ENCODE data around the gene GPD1L. TPM values are rescaled to one million over a fixed set of nuclear protein-coding genes. Genes with fewer than 3 reads are reported as not detected.

GPD1L gene
- total RNA-seq, 1 donor from 2014 or later, result 11.2 TPM

GRCh38 chr3:32198714-32199113 lies 92.3 kb downstream of the GPD1L start:
- FAIRE-seq (no peak), DNase-seq (ENCODE audit: low read depth) (no peak)
- no peak overlapping the region for H3K4me3 Mint-ChIP-seq (ENCODE audit: unreplicated experiment)
- H4K20me1 ChIP-seq (ENCODE audit: insufficient read depth, low read length), result no peaks in the 10 kb centered on the region
- peaks cover 24% of the 10 kb centered on the region for H3K27me3 Mint-ChIP-seq (ENCODE audit: low read depth, unreplicated experiment)
- no peaks in the 10 kb centered on the region for H3K36me3 ChIP-seq (ENCODE audit: insufficient read depth, low read length)
- H3K9ac ChIP-seq (ENCODE audit: low read length), result no peak overlapping the region
- H3K4me2 ChIP-seq (ENCODE audit: low read length), result no peak overlapping the region
- TF ChIP-seq EZH2 (IDR thresholded peaks at IDR 0.05; ENCODE audit: insufficient read depth, low read length) (no peak), CTCF (IDR thresholded peaks at IDR 0.05; ENCODE audit: insufficient read depth, low read depth, low read length) (no peak)
- peaks cover 2% of the 10 kb centered on the region for H3K36me3 Mint-ChIP-seq (ENCODE audit: low read depth, unreplicated experiment)
- no peak overlapping the region for H2AFZ ChIP-seq (ENCODE audit: low read depth, low read length)
- no peaks in the 10 kb centered on the region for H3K4me1 Mint-ChIP-seq (ENCODE audit: low read depth, unreplicated experiment)
- no peak overlapping the region for H3K4me3 ChIP-seq (ENCODE audit: insufficient read depth, low read depth, low read length)
- no peaks in the 10 kb centered on the region for H3K27me3 ChIP-seq (ENCODE audit: insufficient read depth, low read length)
- H3K9me3 ChIP-seq (ENCODE audit: insufficient read depth, low read depth, low read length), result no peaks in the 10 kb centered on the region
- no peaks in the 10 kb centered on the region for H3K79me2 ChIP-seq (ENCODE audit: insufficient read depth, low read length)
- no peak overlapping the region for H3K27ac Mint-ChIP-seq (ENCODE audit: unreplicated experiment)
- H3K4me1 ChIP-seq (ENCODE audit: insufficient read depth, low read length), result no peaks in the 10 kb centered on the region
- no peak overlapping the region for H3K27ac ChIP-seq (ENCODE audit: low read depth, low read length)
- no peaks in the 10 kb centered on the region for H3K9me3 Mint-ChIP-seq (ENCODE audit: unreplicated experiment)

GRCh38 chr3:32200490-32200889 lies 94.1 kb downstream of the GPD1L start:
- TF ChIP-seq EZH2 (IDR thresholded peaks at IDR 0.05; ENCODE audit: insufficient read depth, low read length) (no peak), CTCF (IDR thresholded peaks at IDR 0.05; ENCODE audit: insufficient read depth, low read depth, low read length) (no peak)
- Histone ChIP-seq H3K4me3 (ENCODE audit: insufficient read depth, low read depth, low read length) (no peak overlapping the region), H3K27me3 (ENCODE audit: insufficient read depth, low read length) (no peaks in the 10 kb centered on the region), H3K9ac (ENCODE audit: low read length) (no peak overlapping the region), H3K4me1 (ENCODE audit: insufficient read depth, low read length) (no peaks in the 10 kb centered on the region), H3K27ac (ENCODE audit: low read depth, low read length) (no peak overlapping the region), H2AFZ (ENCODE audit: low read depth, low read length) (no peak overlapping the region), H3K4me2 (ENCODE audit: low read length) (no peak overlapping the region), H3K79me2 (ENCODE audit: insufficient read depth, low read length) (no peaks in the 10 kb centered on the region), H3K9me3 (ENCODE audit: insufficient read depth, low read depth, low read length) (no peaks in the 10 kb centered on the region), H3K36me3 (ENCODE audit: insufficient read depth, low read length) (no peaks in the 10 kb centered on the region), H4K20me1 (ENCODE audit: insufficient read depth, low read length) (no peaks in the 10 kb centered on the region)
- peaks cover 24% of the 10 kb centered on the region for H3K27me3 Mint-ChIP-seq (ENCODE audit: low read depth, unreplicated experiment)
- no peaks in the 10 kb centered on the region for H3K9me3 Mint-ChIP-seq (ENCODE audit: unreplicated experiment)
- H3K4me1 Mint-ChIP-seq (ENCODE audit: low read depth, unreplicated experiment), result peaks cover 3% of the 10 kb centered on the region
- H3K4me3 Mint-ChIP-seq (ENCODE audit: unreplicated experiment), result no peak overlapping the region
- FAIRE-seq (no peak), DNase-seq (ENCODE audit: low read depth) (no peak)
- no peak overlapping the region for H3K27ac Mint-ChIP-seq (ENCODE audit: unreplicated experiment)
- H3K36me3 Mint-ChIP-seq (ENCODE audit: low read depth, unreplicated experiment), result peaks cover 2% of the 10 kb centered on the region

- no peak overlapping the region for H3K4me3 ChIP-seq (ENCODE audit: insufficient read depth, low read depth, low read length)
- Mint-ChIP-seq H3K27me3 (ENCODE audit: low read depth, unreplicated experiment) (peaks cover 24% of the 10 kb centered on the region), H3K4me1 (ENCODE audit: low read depth, unreplicated experiment) (peaks cover 3% of the 10 kb centered on the region), H3K9me3 (ENCODE audit: unreplicated experiment) (no peaks in the 10 kb centered on the region), H3K27ac (ENCODE audit: unreplicated experiment) (no peak overlapping the region), H3K36me3 (ENCODE audit: low read depth, unreplicated experiment) (peaks cover 2% of the 10 kb centered on the region), H3K4me3 (ENCODE audit: unreplicated experiment) (no peak overlapping the region)
- no peaks in the 10 kb centered on the region for H3K9me3 ChIP-seq (ENCODE audit: insufficient read depth, low read depth, low read length)
- TF ChIP-seq CTCF (IDR thresholded peaks at IDR 0.05; ENCODE audit: insufficient read depth, low read depth, low read length) (no peak), EZH2 (IDR thresholded peaks at IDR 0.05; ENCODE audit: insufficient read depth, low read length) (no peak)
- DNase-seq (ENCODE audit: low read depth), result no peak
- H3K27me3 ChIP-seq (ENCODE audit: insufficient read depth, low read length), result no peaks in the 10 kb centered on the region
- no peaks in the 10 kb centered on the region for H3K79me2 ChIP-seq (ENCODE audit: insufficient read depth, low read length)
- no peaks in the 10 kb centered on the region for H4K20me1 ChIP-seq (ENCODE audit: insufficient read depth, low read length)
- H3K27ac ChIP-seq (ENCODE audit: low read depth, low read length), result no peak overlapping the region
- no peak overlapping the region for H3K4me2 ChIP-seq (ENCODE audit: low read length)
- no peaks in the 10 kb centered on the region for H3K4me1 ChIP-seq (ENCODE audit: insufficient read depth, low read length)
- no peak for FAIRE-seq
- no peaks in the 10 kb centered on the region for H3K36me3 ChIP-seq (ENCODE audit: insufficient read depth, low read length)
- no peak overlapping the region for H2AFZ ChIP-seq (ENCODE audit: low read depth, low read length)
- no peak overlapping the region for H3K9ac ChIP-seq (ENCODE audit: low read length)
Measured at GRCh38 chr3:32200992-32201758, 94.8 kb downstream of the GPD1L start.

Measured in astrocyte (in vitro differentiated cells and primary cell).